ENCODE measurements around the gene PARP15. TPM values are rescaled to one million over a fixed set of nuclear protein-coding genes. Genes with fewer than 3 reads are reported as not detected.

Gene PARP15
- total RNA-seq, 1 donor, result 0.72 TPM

DNA sequence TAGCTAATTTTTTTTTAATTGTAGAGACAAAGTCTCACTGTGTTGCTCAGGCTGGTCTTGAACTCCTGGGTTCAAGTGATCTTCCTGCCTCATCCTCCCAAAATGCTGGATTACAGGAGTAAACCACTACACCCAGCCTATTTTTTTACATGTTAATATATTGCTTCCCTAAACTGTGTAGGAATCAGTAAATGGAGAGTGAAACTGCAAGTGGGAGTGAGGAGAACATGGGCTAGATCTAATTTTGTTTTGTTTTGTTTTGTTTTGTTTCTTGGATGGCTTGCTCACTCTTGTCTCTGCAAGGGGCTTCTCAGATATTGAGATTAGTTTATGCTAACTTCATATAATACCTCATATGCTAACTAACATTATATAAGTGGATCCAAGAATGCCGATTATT lies 31.5 kb downstream of the PARP15 start:
- no peak for DNase-seq (ENCODE audit: low read depth)
- H3K4me3 ChIP-seq (ENCODE audit: low read depth, low read length), result no peak overlapping the region
- TF ChIP-seq, protein P1, sequence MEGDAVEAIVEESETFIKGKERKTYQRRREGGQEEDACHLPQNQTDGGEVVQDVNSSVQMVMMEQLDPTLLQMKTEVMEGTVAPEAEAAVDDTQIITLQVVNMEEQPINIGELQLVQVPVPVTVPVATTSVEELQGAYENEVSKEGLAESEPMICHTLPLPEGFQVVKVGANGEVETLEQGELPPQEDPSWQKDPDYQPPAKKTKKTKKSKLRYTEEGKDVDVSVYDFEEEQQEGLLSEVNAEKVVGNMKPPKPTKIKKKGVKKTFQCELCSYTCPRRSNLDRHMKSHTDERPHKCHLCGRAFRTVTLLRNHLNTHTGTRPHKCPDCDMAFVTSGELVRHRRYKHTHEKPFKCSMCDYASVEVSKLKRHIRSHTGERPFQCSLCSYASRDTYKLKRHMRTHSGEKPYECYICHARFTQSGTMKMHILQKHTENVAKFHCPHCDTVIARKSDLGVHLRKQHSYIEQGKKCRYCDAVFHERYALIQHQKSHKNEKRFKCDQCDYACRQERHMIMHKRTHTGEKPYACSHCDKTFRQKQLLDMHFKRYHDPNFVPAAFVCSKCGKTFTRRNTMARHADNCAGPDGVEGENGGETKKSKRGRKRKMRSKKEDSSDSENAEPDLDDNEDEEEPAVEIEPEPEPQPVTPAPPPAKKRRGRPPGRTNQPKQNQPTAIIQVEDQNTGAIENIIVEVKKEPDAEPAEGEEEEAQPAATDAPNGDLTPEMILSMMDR (IDR thresholded peaks at IDR 0.05; ENCODE audit: insufficient read depth, low read length), result no peak

DNA sequence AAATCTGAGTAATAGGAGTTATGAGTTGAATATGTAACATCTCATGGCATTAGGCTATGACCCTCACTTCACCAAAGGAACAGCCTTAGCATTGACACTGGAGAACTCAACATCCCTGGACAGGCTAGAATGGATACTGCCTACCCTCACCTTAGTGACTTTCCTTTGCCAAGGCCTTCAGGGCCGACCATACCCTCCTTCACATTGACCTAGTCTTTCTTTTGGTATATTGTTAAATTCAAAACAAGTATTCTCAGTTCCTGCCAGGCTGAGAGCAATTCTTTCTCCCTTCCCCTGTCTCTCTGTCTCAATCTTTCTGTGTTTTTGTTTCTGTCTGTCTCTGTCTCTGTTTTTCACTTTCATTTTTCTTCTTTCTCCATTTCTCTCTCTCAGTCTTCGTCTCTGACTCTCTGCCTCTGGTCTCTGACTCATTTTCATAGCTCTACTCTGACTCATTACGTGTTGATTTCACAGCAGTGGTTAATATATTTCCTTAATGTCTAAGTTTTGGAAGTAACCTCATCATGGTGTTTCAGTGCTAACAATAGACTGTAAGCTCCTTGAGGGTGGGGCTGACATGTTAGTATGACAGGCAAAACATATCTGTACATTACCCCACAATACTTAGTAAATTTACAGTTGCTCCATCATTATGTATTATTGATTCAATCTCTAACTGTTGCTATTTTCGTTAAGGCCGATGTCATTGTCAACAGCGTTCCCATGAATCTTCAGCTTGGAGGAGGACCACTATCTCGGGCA lies 32.5 kb downstream of the PARP15 start:
- DNase-seq (ENCODE audit: low read depth), result peak; percentile 66
- TF ChIP-seq, protein P1 (IDR thresholded peaks at IDR 0.05; ENCODE audit: insufficient read depth, low read length), result no peak
- no peak overlapping the region for H3K4me3 ChIP-seq (ENCODE audit: low read depth, low read length)

DNA sequence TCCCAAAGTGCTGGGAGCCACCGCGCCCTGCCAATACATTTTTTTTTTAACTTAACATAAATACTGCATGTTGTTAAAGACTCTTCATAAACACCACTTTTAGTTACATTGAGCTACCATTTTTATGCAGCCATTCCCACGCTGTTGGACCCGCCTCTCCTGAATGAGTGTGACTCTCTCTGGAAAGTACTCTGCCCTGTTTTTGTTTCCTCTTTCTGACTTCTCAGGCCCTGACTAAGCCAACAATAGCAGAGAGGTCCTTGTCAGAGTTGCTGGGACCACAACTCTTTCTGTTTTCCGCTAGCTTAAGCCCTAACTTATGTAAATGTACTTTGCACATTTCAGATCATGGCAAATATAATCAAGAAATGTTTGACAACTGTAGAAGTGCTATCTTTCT lies 35.2 kb downstream of the PARP15 start:
- TF ChIP-seq, protein P1 (IDR thresholded peaks at IDR 0.05; ENCODE audit: insufficient read depth, low read length), result no peak
- H3K4me3 ChIP-seq (ENCODE audit: low read depth, low read length), result no peak overlapping the region
- DNase-seq (ENCODE audit: low read depth), result no peak

DNA sequence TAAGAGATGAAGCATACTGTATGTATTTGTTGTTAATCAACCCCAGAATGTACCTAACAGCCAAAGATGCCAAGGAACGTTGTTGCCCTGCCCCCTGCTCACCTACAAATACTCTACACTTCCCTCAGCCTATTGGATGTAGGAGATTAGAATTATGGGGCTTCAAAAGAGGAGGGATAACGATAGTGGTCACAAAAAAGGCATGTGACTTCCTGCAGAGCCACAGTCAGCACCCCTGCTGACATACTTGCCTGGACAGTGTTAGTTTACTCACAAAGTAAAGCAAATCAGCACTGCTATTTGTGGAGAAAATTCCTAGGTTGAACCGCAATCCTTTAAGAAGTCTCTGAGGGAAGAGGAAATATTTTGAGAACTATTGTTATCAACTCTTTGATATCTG lies 37.9 kb downstream of the PARP15 start:
- TF ChIP-seq, protein P1 (IDR thresholded peaks at IDR 0.05; ENCODE audit: insufficient read depth, low read length), result no peak
- DNase-seq (ENCODE audit: low read depth), result no peak
- H3K4me3 ChIP-seq (ENCODE audit: low read depth, low read length), result no peak overlapping the region

DNA sequence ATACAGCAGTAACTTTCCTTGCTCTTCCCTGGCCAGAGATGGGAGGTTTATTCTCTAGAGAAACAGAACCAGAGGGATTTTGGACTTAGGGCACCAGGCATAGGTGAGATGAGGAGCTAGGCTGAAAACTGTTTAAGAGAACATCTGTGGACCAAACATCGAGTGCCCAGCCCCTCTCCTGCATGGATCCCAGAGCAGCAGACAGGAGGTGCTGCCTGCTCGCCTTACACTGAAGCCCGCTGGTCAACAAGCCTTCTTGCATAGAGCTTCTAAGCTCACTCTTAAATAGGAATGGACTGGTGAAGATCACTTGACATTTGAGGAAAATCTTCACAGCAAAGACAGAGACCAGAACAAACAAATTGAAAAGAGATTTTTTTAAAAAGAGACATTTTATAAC lies 41.2 kb downstream of the PARP15 start:
- TF ChIP-seq, protein P1 (IDR thresholded peaks at IDR 0.05; ENCODE audit: insufficient read depth, low read length), result no peak
- no peak for DNase-seq (ENCODE audit: low read depth)
- no peak overlapping the region for H3K4me3 ChIP-seq (ENCODE audit: low read depth, low read length)

DNA sequence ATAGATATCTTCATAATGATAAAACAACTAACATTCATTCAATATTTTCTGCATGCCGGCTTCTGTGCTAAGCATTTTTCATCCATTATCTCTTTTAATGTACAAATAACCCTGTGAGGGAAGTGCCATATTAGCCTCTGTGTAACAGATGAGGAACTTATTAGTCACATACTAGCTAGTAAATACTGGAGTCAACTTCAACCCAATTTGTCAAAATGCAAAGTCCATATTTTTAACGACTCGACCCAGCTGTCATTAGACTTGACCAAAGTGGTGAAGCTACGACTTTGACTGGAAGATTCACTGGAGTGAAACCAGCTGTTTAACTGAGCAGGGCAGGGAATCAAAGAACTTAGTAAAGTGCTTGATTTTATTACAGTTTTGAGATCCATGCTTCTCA lies 41.6 kb downstream of the PARP15 start:
- TF ChIP-seq, protein P1 (IDR thresholded peaks at IDR 0.05; ENCODE audit: insufficient read depth, low read length), result no peak
- no peak overlapping the region for H3K4me3 ChIP-seq (ENCODE audit: low read depth, low read length)
- DNase-seq (ENCODE audit: low read depth), result no peak

DNA sequence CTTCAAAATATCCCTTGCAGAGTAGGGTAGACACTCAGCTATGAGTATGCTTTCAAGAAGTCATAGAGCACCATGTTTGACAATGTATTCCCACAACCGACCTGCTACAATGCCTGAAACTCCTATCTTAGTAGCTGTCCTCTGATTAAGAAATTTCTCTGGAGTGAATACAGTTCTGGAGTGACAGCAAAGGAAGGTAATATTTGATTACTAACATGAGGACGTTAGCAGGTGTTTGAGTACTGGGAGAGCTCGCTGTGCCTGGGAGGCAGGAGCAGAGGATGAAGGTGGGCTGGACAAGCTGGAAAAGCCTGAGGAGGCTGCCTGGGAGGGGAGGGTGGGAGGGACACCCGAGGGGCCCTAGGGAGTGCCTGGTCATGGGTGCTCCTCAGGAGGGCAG lies 42.9 kb downstream of the PARP15 start:
- TF ChIP-seq, protein P1 (IDR thresholded peaks at IDR 0.05; ENCODE audit: insufficient read depth, low read length), result no peak
- DNase-seq (ENCODE audit: low read depth), result no peak
- H3K4me3 ChIP-seq (ENCODE audit: low read depth, low read length), result no peak overlapping the region

All from fibroblast of the aortic adventitia (primary cell).